Loucy (cell line): ENCODE results near the gene ABHD6.

ENCODE experiments used
- H2AFZ ChIP-seq: fragments of 200-600 bp; sonication (generic); 2 replicates; pipeline ENCODE4 v1.6.0; 2016; ENCODE audit warnings: antibody characterized with exemption, mild to moderate bottlenecking, low read length, moderate library complexity
- H3F3A ChIP-seq: fragments of 200-600 bp; 2 replicates; pipeline ENCODE4 v1.6.0; 2016; ENCODE audit warnings: antibody characterized with exemption, low read depth, mild to moderate bottlenecking
- H3K27me3 ChIP-seq: fragments of 200-600 bp; sonication (generic); 2 replicates; pipeline ENCODE4 v1.6.1; 2014; ENCODE audit warnings: low read length, mild to moderate bottlenecking; ENCODE audit not compliant: insufficient read depth, poor library complexity, severe bottlenecking
- H3K36me3 ChIP-seq: fragments of 200-600 bp; sonication (generic); 2 replicates; pipeline ENCODE4 v1.6.1; 2016; ENCODE audit warnings: low read length; ENCODE audit not compliant: insufficient read depth
- H3K4me1 ChIP-seq: fragments of 200-600 bp; sonication (generic); 2 replicates; pipeline ENCODE4 v1.5.1; 2014; ENCODE audit warnings: low read length, mild to moderate bottlenecking; ENCODE audit not compliant: insufficient read depth, poor library complexity, severe bottlenecking
- H3K4me2 ChIP-seq: fragments of 200-600 bp; sonication (generic); 2 replicates; pipeline ENCODE4 v1.6.0; 2014; ENCODE audit warnings: antibody characterized with exemption, low read length, low read depth, mild to moderate bottlenecking; ENCODE audit not compliant: poor library complexity, severe bottlenecking
- H3K4me3 ChIP-seq: fragments of 200-600 bp; sonication (generic); 2 replicates; pipeline ENCODE4 v1.5.1; 2014; ENCODE audit warnings: low read length, mild to moderate bottlenecking, mixed read lengths; ENCODE audit not compliant: poor library complexity, severe bottlenecking
- H3K79me2 ChIP-seq: fragments of 200-600 bp; sonication (generic); 2 replicates; pipeline ENCODE4 v1.6.1; 2014; ENCODE audit warnings: low read length; ENCODE audit not compliant: insufficient read depth
- H3K9ac ChIP-seq: fragments of 200-600 bp; sonication (generic); 2 replicates; pipeline ENCODE4 v1.6.0; 2014; ENCODE audit warnings: mild to moderate bottlenecking, low read depth, low read length, moderate library complexity; ENCODE audit not compliant: poor library complexity, severe bottlenecking
- H3K9me2 ChIP-seq: fragments of 200-600 bp; sonication (generic); replicated peaks from 2 replicates; pipeline ENCODE4 v1.6.1; 2016; ENCODE audit warnings: low read depth, low read length, mixed read lengths
- H3K9me3 ChIP-seq: fragments of 200-600 bp; sonication (generic); 2 replicates; pipeline ENCODE4 v1.6.1; 2014; ENCODE audit warnings: mild to moderate bottlenecking, antibody characterized with exemption, low read length, low read depth; ENCODE audit not compliant: insufficient read depth
- H4K20me1 ChIP-seq: fragments of 200-600 bp; sonication (generic); 2 replicates; pipeline ENCODE4 v1.6.0; 2014; ENCODE audit warnings: antibody characterized with exemption, low read length, mild to moderate bottlenecking; ENCODE audit not compliant: insufficient read depth, poor library complexity, severe bottlenecking
- CTCF ChIP-seq: fragments of 200-600 bp; sonication (generic); conservative IDR thresholded peaks from 2 replicates; pipeline ENCODE4 v1.5.1; 2014; ENCODE audit warnings: mild to moderate bottlenecking, antibody characterized with exemption, low read length
- EZH2phosphoT487 ChIP-seq: fragments of 200-600 bp; IDR thresholded peaks from 2 replicates; pipeline ENCODE4 v1.6.1; 2018; ENCODE audit warnings: antibody characterized with exemption, mild to moderate bottlenecking, moderate library complexity, borderline replicate concordance

Gene ABHD6

GRCh38 chr3:58296269-58296668 lies 58.7 kb downstream of the ABHD6 start:
- no peaks in the 10 kb centered on the region for H3K9me2 ChIP-seq
- H4K20me1 ChIP-seq = no peaks in the 10 kb centered on the region
- no peaks in the 10 kb centered on the region for H3K79me2 ChIP-seq
- no peak overlapping the region for H3K4me2 ChIP-seq
- no peaks in the 10 kb centered on the region for H3F3A ChIP-seq
- no peaks in the 10 kb centered on the region for H3K36me3 ChIP-seq
- H3K4me1 ChIP-seq = no peaks in the 10 kb centered on the region
- H3K4me3 ChIP-seq = no peak overlapping the region
- H3K9ac ChIP-seq = no peak overlapping the region
- no peak overlapping the region for H2AFZ ChIP-seq
- no peak for TF ChIP-seq EZH2phosphoT487
- TF ChIP-seq CTCF = no peak
- no peaks in the 10 kb centered on the region for H3K9me3 ChIP-seq
- H3K27me3 ChIP-seq = no peaks in the 10 kb centered on the region

- Histone ChIP-seq H3K9ac (no peak overlapping the region), H3K27me3 (no peaks in the 10 kb centered on the region), H4K20me1 (no peaks in the 10 kb centered on the region), H3K4me1 (no peaks in the 10 kb centered on the region), H3K9me2 (no peaks in the 10 kb centered on the region), H3F3A (no peaks in the 10 kb centered on the region), H2AFZ (no peak overlapping the region), H3K4me3 (no peak overlapping the region), H3K36me3 (no peaks in the 10 kb centered on the region), H3K4me2 (no peak overlapping the region), H3K79me2 (no peaks in the 10 kb centered on the region), H3K9me3 (no peaks in the 10 kb centered on the region)
- no peak for TF ChIP-seq EZH2phosphoT487
- TF ChIP-seq CTCF = no peak
These were observed 59.3 kb downstream of the ABHD6 start for GRCh38 chr3:58296843-58297242.

GRCh38 chr3:58298190-58298589 lies 60.6 kb downstream of the ABHD6 start:
- no peaks in the 10 kb centered on the region for H3K9me2 ChIP-seq
- H3K4me2 ChIP-seq = no peak overlapping the region
- H2AFZ ChIP-seq = no peak overlapping the region
- H3K9ac ChIP-seq = no peak overlapping the region
- H3K9me3 ChIP-seq = no peaks in the 10 kb centered on the region
- no peaks in the 10 kb centered on the region for H3K4me1 ChIP-seq
- no peaks in the 10 kb centered on the region for H3K27me3 ChIP-seq
- H3K4me3 ChIP-seq = no peak overlapping the region
- no peak for TF ChIP-seq EZH2phosphoT487
- no peak for TF ChIP-seq CTCF
- H3K79me2 ChIP-seq = no peaks in the 10 kb centered on the region
- H3K36me3 ChIP-seq = no peaks in the 10 kb centered on the region
- H3F3A ChIP-seq = no peaks in the 10 kb centered on the region
- no peaks in the 10 kb centered on the region for H4K20me1 ChIP-seq
